ENCODE results near the gene CEL.

DNA sequence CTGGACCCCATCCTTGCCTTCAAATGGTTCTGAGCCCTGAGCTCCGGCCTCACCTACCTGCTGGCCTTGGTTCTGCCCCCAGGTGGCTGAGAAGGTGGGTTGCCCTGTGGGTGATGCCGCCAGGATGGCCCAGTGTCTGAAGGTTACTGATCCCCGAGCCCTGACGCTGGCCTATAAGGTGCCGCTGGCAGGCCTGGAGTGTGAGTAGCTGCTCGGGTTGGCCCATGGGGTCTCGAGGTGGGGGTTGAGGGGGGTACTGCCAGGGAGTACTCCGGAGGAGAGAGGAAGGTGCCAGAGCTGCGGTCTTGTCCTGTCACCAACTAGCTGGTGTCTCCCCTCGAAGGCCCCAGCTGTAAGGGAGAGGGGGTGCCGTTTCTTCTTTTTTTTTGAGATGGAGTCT is 5.2 kb downstream of the CEL start:
- TF ChIP-seq POLR2A (IDR thresholded peaks at IDR 0.05), result no peak
- no peak for TF ChIP-seq CTCF (IDR thresholded peaks at IDR 0.05)
- no peak for TF ChIP-seq POLR2AphosphoS5 (IDR thresholded peaks at IDR 0.05)
